Esophagus (tissue), 2 donors: ENCODE results near the gene CABLES1. TPM values are rescaled to one million over a fixed set of nuclear protein-coding genes. Genes with fewer than 3 reads are reported as not detected.
"Not testable (repeated sequence)": the region's sequence is repeated elsewhere in the genome, so short reads cannot be mapped to it uniquely, and the experiment has no call there.

Experiments used
- H3K27ac ChIP-seq, 2 donors: one replicate each; pipeline ENCODE4 v1.5.1; 2013; ENCODE audit warnings: low read depth in 2 of 2, mild to moderate bottlenecking in 2 of 2, inconsistent platforms in 1 of 2, low read length in 1 of 2, moderate library complexity in 1 of 2
- H3K27me3 ChIP-seq, 2 donors: one replicate each; pipeline ENCODE4 v1.6.1; 2013; ENCODE audit warnings: low read length in 2 of 2, control low read depth in 1 of 2, mild to moderate bottlenecking in 1 of 2; ENCODE audit not compliant: insufficient read depth in 2 of 2, control insufficient read depth in 1 of 2
- H3K36me3 ChIP-seq, 2 donors: one replicate each; pipeline ENCODE4 v1.6.1; 2013; ENCODE audit warnings: low read length in 1 of 2; ENCODE audit not compliant: control insufficient read depth in 2 of 2, insufficient read depth in 2 of 2
- H3K4me1 ChIP-seq, 2 donors: one replicate each; pipeline ENCODE4 v1.6.1; 2013; ENCODE audit warnings: low read length in 1 of 2; ENCODE audit not compliant: control insufficient read depth in 2 of 2, insufficient read depth in 2 of 2
- H3K4me3 ChIP-seq, 2 donors: one replicate each; pipeline ENCODE4 v1.5.1; 2013; ENCODE audit warnings: low read length in 2 of 2, mild to moderate bottlenecking in 2 of 2, low read depth in 1 of 2, moderate library complexity in 1 of 2
- H3K9me3 ChIP-seq, 2 donors: one replicate each; pipeline ENCODE4 v1.6.1; 2013; ENCODE audit warnings: mild to moderate bottlenecking in 2 of 2, low read depth in 1 of 2, low read length in 1 of 2, moderate library complexity in 1 of 2; ENCODE audit not compliant: control insufficient read depth in 2 of 2, insufficient read depth in 1 of 2
- WGBS, 2 donors: extraction: QIAGEN DNeasy Blood & Tissue Kit; methylation state at CpG; one replicate each; pipeline ENCODE4 v1.1.7; 2013; 5-methylcytosine and 5-hydroxymethylcytosine counted together
- polyA plus RNA-seq, 2 donors: library from polyadenylated mRNA; stranded (reverse); fragments of 200-250 nt; gene quantifications; one replicate each; pipeline ENCODE4 v1.2.3, GENCODE V29; 2013
- donor health status: healthy with polysubstance abuse.
- donor health status: Bipolar disorder and iron deficiency.

The CABLES1 gene
- polyA plus RNA-seq, 2 donors: 3.8 to 10.0 TPM

DNA sequence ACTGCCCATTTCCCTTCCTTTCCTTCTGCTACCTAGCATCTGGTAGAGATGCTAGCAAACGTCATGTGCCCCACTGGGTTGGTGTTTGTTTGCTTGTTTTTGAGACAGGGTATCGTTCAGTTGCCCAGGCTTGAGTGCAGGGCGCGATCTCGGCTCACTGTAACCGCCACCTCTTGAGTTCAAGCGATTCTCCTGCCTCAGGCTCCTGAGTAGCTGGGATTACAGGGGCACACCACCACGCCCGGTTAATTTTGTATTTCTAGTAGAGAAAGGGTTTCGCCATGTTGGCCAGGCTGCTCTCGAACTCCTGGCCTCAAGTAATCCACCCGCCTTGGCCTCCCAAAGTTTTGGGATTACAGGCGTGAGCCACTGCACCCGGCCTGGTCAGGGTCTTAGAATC is 23.6 kb downstream of the CABLES1 start:
- H3K36me3 ChIP-seq, H3K4me3 ChIP-seq, H3K9me3 ChIP-seq, H3K4me1 ChIP-seq, H3K27me3 ChIP-seq, H3K27ac ChIP-seq: not testable (repeated sequence)
- WGBS, 2 donors: 85 to 89% methylated on average over 14 of the region's 14 CpGs

DNA sequence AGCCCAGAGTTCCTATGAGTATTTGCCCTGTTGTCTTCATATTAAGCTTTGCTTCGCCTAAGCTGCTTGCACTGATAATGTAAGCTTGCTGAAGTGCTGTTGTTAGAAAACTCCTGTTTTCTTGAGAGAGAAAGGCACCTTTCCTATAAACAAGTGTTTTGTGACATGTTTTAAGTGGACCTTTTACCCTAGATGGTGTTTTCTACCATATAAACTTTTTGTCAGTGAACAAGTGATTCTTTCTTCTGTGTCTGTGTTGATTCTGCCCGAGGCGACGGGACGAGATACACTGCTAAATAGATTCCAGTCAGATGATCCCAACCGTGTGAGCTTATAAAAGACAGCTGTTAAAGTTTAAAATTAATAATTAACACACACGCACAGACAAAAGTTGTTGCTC is 24.1 kb downstream of the CABLES1 start:
- Histone ChIP-seq H3K4me3 (no peak overlapping the region), H3K4me1 (peaks cover 5% of the 10 kb centered on the region in 2 donors), H3K9me3 (no peaks in the 10 kb centered on the region), H3K27ac (no peak overlapping the region), H3K36me3 (no peaks in the 10 kb centered on the region), H3K27me3 (no peaks in the 10 kb centered on the region)
- WGBS, 2 donors: 42 to 47% methylated on average over 7 of the region's 7 CpGs

DNA sequence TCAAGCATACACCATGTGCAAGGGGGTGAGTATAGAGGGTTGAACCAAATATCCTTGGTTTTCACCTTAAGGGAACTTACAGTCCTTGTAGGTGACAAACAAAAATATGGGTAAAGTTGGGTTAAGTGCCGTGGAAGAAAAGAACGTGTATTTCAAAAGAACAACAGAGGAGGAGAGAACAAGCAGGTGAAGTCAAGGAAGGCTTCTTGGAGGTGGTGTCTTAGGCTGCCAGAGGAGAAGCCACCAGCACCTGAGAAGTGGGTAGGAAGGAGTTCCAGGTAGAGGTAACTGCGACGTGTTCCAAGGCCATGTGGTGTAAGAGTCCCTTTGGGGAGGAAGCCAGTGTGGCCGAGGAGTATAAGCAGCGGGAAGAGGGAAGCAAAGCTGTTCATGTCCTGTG is 27.2 kb downstream of the CABLES1 start:
- Histone ChIP-seq H3K36me3 (no peaks in the 10 kb centered on the region), H3K4me3 (no peak overlapping the region), H3K27me3 (no peaks in the 10 kb centered on the region), H3K4me1 (peaks cover 3 to 4% of the 10 kb centered on the region in 2 donors), H3K9me3 (no peaks in the 10 kb centered on the region), H3K27ac (no peak overlapping the region)
- WGBS, 2 donors: 88 to 90% methylated on average over 6 of the region's 6 CpGs

DNA sequence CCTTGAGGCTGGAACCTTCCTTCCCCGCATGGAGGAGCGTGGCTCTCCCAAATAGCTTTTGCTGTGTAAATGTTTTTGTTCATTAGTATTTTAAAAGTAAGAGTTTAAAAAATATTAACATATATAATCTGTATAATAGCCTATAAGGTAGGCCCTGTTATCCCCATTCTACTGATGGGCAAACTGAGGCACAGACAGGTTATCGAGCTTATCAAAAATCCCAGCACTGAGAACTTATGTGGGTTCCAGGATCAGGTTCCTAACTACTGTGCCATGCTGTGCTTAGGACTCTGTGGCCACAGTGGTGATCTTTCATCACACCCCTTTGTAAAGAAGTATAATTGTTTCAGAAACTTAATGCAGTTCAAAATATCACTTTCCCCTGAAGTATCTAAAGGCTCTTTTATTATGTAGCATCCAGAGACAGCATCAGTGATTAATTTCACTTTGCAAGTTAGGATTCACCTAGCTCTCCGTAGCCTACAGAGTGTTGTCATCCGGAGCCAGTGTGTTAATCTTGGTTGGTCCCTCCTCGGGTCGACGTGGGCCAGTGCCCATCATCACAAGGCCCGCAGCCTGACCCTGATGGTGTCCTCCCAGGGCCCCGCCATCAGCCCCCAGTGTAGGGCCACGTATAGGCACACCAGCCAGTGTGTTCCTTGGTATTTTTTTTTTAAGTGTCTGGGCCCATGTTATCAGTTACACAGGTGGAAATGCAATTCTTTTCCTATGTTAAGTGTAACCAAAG is 28.7 kb downstream of the CABLES1 start:
- 84 to 88% methylated on average over 11 of the region's 11 CpGs for WGBS, 2 donors
- Histone ChIP-seq H3K27me3 (no peaks in the 10 kb centered on the region), H3K27ac (no peak overlapping the region), H3K9me3 (no peaks in the 10 kb centered on the region), H3K4me3 (no peak overlapping the region), H3K36me3 (no peaks in the 10 kb centered on the region), H3K4me1 (peaks cover 3 to 4% of the 10 kb centered on the region in 2 donors)

DNA sequence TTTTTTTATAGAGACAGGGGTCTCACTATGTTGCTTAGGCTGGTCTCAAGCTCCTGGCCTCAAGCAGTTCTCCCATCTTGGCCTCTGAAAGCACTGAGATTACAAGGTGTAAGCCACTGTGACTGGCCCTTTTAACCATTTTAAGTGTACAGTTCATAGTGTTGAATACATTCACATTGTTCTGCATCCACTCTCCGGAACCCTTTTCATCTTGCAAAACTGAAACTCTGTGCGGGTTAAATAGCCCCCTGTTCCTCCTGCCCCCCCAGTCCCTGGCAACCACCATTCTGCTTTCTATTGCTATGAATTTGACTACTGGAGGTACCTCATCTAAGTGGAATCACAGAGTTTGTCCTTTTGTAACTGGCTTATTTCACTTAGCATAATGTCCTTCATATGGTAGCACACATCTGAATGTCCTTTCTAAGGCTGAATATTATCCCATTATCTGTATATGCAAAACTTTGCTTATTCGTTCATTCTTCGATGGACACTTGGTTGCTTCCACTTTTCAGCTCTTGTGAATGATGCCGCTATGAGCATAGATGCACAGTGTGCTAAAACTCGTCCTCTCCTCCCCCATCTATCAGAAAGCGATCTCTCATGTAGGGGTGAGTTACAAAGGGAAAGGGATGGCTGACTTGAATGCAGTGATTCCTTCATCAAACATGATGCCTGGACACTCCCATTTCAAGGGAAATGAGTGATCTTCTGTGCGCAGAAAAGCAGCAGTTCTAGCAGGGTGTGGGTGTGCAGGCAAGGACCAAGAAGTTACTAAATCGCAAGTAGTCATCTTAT is 30.2 kb downstream of the CABLES1 start:
- no peaks in the 10 kb centered on the region for H3K27me3 ChIP-seq
- WGBS, 2 donors: 92 to 96% methylated on average over 9 of the region's 9 CpGs
- no peaks in the 10 kb centered on the region for H3K36me3 ChIP-seq
- no peak overlapping the region for H3K4me3 ChIP-seq
- H3K4me1 ChIP-seq: peaks cover 3 to 4% of the 10 kb centered on the region in 2 donors
- no peaks in the 10 kb centered on the region for H3K9me3 ChIP-seq
- H3K27ac ChIP-seq: no peak overlapping the region

DNA sequence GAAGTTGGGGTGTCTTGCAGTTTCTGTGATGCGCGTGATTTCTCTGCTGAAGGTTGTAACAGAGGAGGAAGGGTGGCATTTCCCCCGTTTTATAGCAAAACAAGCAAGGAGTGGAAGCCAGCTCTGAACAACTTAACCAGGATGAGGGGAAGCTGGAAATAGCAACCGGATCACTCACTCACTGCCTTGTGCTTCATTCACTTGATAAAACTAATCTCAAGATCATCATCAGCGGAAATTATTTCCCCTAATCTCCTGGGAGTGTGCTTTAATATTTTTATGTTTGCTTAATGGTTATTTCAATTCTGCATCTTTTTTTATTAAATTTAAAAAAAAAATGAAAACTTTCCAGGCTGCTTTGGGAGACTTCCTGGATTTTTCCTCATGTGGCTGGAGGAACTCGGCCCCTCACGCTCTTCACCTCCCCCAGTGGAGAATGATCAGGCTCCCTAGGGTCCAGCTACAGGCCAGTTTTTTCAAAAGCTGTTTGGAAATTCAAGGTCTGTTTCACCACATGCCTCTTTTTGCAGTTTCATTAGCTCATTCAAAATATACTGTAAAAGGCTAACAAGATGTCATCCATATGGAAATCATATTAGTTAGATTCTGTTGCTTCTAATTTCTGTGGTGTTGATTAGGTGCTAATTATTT is 31.7 kb downstream of the CABLES1 start:
- no peaks in the 10 kb centered on the region for H3K36me3 ChIP-seq
- H3K27me3 ChIP-seq: no peaks in the 10 kb centered on the region
- no peak overlapping the region for H3K4me3 ChIP-seq
- peaks cover 3 to 4% of the 10 kb centered on the region in 2 donors for H3K4me1 ChIP-seq
- no peak overlapping the region for H3K27ac ChIP-seq
- H3K9me3 ChIP-seq: no peaks in the 10 kb centered on the region
- WGBS, 2 donors: 69 to 74% methylated on average over 7 of the region's 7 CpGs

DNA sequence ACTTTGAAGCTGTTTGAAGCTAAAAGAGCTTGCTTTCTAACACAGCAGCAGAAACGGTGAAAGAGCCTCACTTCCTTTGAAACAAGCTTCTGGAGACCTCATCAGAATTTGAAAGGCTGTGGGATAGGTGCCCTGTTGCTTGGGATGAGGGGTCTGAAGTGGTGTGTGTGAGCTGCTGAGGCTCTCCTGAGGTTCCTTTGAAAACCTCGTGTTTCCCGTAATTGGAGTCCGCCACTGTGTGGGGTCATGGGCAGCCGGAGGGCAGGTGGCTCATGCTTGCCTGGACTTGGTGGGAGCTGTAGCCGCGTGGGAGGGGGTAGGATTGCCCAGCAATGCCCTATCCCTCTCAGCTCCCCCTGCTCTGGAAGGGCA is 34.4 kb downstream of the CABLES1 start:
- Histone ChIP-seq H3K27me3 (no peaks in the 10 kb centered on the region), H3K4me1 (no peaks in the 10 kb centered on the region), H3K9me3 (no peaks in the 10 kb centered on the region), H3K4me3 (no peak overlapping the region), H3K27ac (no peak overlapping the region), H3K36me3 (no peaks in the 10 kb centered on the region)
- WGBS, 2 donors: 77 to 78% methylated on average over 7 of the region's 7 CpGs

DNA sequence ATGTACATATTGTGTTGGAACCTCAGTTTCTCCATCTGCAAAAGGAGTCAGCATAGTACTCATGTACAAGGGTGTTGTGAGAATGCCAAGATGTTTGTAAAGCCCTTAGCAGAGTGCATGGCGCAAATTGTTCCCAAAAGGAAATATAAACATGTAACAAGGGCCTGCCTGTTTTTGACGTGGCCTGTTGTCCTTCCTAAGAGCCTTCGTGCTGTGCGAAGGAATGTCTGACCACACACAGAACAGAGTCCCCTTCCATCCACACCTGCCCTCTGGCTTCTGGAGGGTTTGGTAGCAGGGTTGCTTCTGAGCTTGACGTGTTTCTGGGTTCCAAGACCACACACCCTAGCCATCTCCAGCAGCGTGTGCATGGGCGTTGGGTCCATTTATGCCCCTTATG is 34.9 kb downstream of the CABLES1 start:
- Histone ChIP-seq H3K27me3 (no peaks in the 10 kb centered on the region), H3K36me3 (no peaks in the 10 kb centered on the region), H3K4me1 (no peaks in the 10 kb centered on the region), H3K27ac (no peak overlapping the region), H3K4me3 (no peak overlapping the region), H3K9me3 (no peaks in the 10 kb centered on the region)
- WGBS, 2 donors: 95 to 96% methylated on average over 7 of the region's 7 CpGs

DNA sequence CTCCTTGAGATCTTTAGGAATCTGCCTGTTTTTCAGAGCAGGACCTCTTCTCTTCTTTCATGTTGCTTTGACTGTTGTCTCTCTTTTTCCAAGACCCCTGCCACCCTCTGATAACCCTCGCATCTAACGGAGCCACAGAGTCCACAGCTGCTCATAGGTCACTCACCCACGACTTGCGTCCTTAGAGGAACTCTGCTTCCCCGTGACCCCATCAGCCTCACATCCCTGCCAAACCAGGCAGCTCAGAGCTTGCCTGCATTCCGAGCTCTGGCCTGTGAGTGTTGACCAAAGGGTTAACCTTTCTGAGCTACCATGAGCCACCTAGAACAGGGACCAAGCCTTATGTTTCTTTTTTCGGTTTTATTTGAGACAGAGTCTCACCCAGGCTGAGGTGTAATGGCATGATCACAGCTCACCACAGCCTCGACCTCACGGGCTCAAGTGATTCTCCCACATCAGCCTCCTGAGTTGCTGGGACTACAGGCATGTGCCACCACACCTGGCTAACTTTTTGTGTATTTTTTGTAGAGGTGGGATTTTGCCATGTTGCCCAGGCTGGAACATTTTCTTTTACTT is 36.4 kb downstream of the CABLES1 start:
- no peaks in the 10 kb centered on the region for H3K36me3 ChIP-seq
- WGBS, 2 donors: 87 to 90% methylated on average over 9 of the region's 9 CpGs
- no peaks in the 10 kb centered on the region for H3K9me3 ChIP-seq
- no peaks in the 10 kb centered on the region for H3K4me1 ChIP-seq
- H3K4me3 ChIP-seq: no peak overlapping the region
- no peaks in the 10 kb centered on the region for H3K27me3 ChIP-seq
- H3K27ac ChIP-seq: no peak overlapping the region
